HUES64 (cell line): ENCODE data around the gene ZFAND2A. TPM values are rescaled to one million over a fixed set of nuclear protein-coding genes. Genes with fewer than 3 reads are reported as not detected.
A peak's percentile ranks its signal among the peaks of the same experiment; 100 is the strongest.
"Not testable (repeated sequence)": the region's sequence is repeated elsewhere in the genome, so short reads cannot be mapped to it uniquely, and the experiment has no call there.

Experiments used
- H3K27ac ChIP-seq: 2 replicates; pipeline ENCODE4 v1.7.0; 2013; ENCODE audit warnings: low read depth, low read length, inconsistent platforms
- H3K27me3 ChIP-seq: 2 replicates; pipeline ENCODE4 v1.6.1; 2013; ENCODE audit warnings: mild to moderate bottlenecking, low read length; ENCODE audit not compliant: insufficient read depth
- H3K36me3 ChIP-seq: 2 replicates; pipeline ENCODE4 v1.6.1; 2013; ENCODE audit warnings: mild to moderate bottlenecking, low read length; ENCODE audit not compliant: insufficient read depth
- H3K4me1 ChIP-seq: 2 replicates; pipeline ENCODE4 v1.6.1; 2013; ENCODE audit warnings: mild to moderate bottlenecking, low read length, moderate library complexity; ENCODE audit not compliant: insufficient read depth
- H3K4me3 ChIP-seq: 2 replicates; pipeline ENCODE4 v1.5.1; 2013; ENCODE audit warnings: mild to moderate bottlenecking, low read length, moderate library complexity
- H3K9ac ChIP-seq: 2 replicates; pipeline ENCODE4 v1.6.1; 2013; ENCODE audit warnings: mild to moderate bottlenecking, low read depth, low read length
- H3K9me3 ChIP-seq: 2 replicates; pipeline ENCODE4 v1.6.1; 2013; ENCODE audit warnings: low read depth, low read length; ENCODE audit not compliant: insufficient read depth
- WGBS: fragments of 150-250, 120-280 bp; methylation state at CpG from one replicate; pipeline ENCODE4 v1.1.7; 2013; ENCODE audit warnings: missing lambda C conversion rate; 5-methylcytosine and 5-hydroxymethylcytosine counted together
- polyA plus RNA-seq, 2 experiments: library from polyadenylated mRNA; stranded (reverse); fragments of 50-300 nt; gene quantifications; one replicate each; pipeline ENCODE4 v1.2.3, GENCODE V29; 2013

Gene ZFAND2A
- polyA plus RNA-seq (2013, experiment 1 of 2): 20.4 TPM
- polyA plus RNA-seq (2013, experiment 2 of 2): 23.1 TPM

- Histone ChIP-seq H3K4me3 (peak within 1 kb of the TSS; percentile 100), H3K27me3 (no peaks in the 10 kb centered on the region), H3K4me1 (no peaks in the 10 kb centered on the region), H3K9ac (peak within 1 kb of the TSS; percentile 95), H3K9me3 (no peaks in the 10 kb centered on the region), H3K27ac (peak within 1 kb of the TSS; percentile 89), H3K36me3 (peaks cover 34% of the 10 kb centered on the region)
- under 1% methylated on average over 83 of the region's 83 CpGs for WGBS
These were observed at the start of gene ZFAND2A for GRCh38 chr7:1159891-1160669. Gene ZFAND2A, minus strand, starts transcription at chr7:1160196. Its CDS starts 1,984 bp downstream, at chr7:1158212.

- Histone ChIP-seq H3K4me3 (no peak overlapping the region), H3K27me3 (peaks cover 2% of the 10 kb centered on the region; the same call in 1 of the 2 replicates), H3K9me3 (no peaks in the 10 kb centered on the region), H3K36me3 (no peaks in the 10 kb centered on the region), H3K27ac (no peak overlapping the region), H3K9ac (no peak overlapping the region), H3K4me1 (no peaks in the 10 kb centered on the region)
- WGBS: 85% methylated on average over 14 of the region's 14 CpGs
These were observed 49.1 kb upstream of the ZFAND2A start for GRCh38 chr7:1209097-1209496.

GRCh38 chr7:1205742-1206141, 45.7 kb upstream of the ZFAND2A start:
- H3K4me3 ChIP-seq, H3K4me1 ChIP-seq, H3K27ac ChIP-seq, H3K27me3 ChIP-seq, H3K36me3 ChIP-seq, H3K9ac ChIP-seq, H3K9me3 ChIP-seq: not testable (repeated sequence)
- 90% methylated on average over 7 of the region's 7 CpGs for WGBS

- Histone ChIP-seq H3K9ac (no peak overlapping the region), H3K4me3 (no peak overlapping the region), H3K4me1 (no peaks in the 10 kb centered on the region), H3K9me3 (no peaks in the 10 kb centered on the region), H3K36me3 (no peaks in the 10 kb centered on the region), H3K27me3 (no peaks in the 10 kb centered on the region), H3K27ac (no peak overlapping the region)
- WGBS: 70% methylated on average over 18 of the region's 19 CpGs
These were observed 44.6 kb upstream of the ZFAND2A start for GRCh38 chr7:1204460-1205140.

GRCh38 chr7:1202914-1203313, 42.9 kb upstream of the ZFAND2A start:
- H3K9me3 ChIP-seq, H3K4me1 ChIP-seq, H3K27ac ChIP-seq, H3K27me3 ChIP-seq, H3K36me3 ChIP-seq, H3K9ac ChIP-seq, H3K4me3 ChIP-seq: not testable (repeated sequence)
- WGBS: 96% methylated on average over 6 of the region's 6 CpGs

GRCh38 chr7:1201916-1202315, 41.9 kb upstream of the ZFAND2A start:
- Histone ChIP-seq H3K27ac (no peak overlapping the region), H3K9ac (no peak overlapping the region), H3K9me3 (no peaks in the 10 kb centered on the region), H3K27me3 (no peaks in the 10 kb centered on the region), H3K4me3 (no peak overlapping the region), H3K4me1 (no peaks in the 10 kb centered on the region), H3K36me3 (no peaks in the 10 kb centered on the region)
- WGBS: 91% methylated on average over 15 of the region's 15 CpGs

GRCh38 chr7:1200045-1200444, 40.0 kb upstream of the ZFAND2A start:
- WGBS: 92% methylated on average over 19 of the region's 19 CpGs
- no peak overlapping the region for H3K4me3 ChIP-seq
- H3K9ac ChIP-seq: no peak overlapping the region
- H3K36me3 ChIP-seq: no peaks in the 10 kb centered on the region
- no peaks in the 10 kb centered on the region for H3K4me1 ChIP-seq
- H3K9me3 ChIP-seq: no peaks in the 10 kb centered on the region
- peaks cover 4% of the 10 kb centered on the region; the same call in 1 of the 2 replicates for H3K27me3 ChIP-seq
- H3K27ac ChIP-seq: no peak overlapping the region

GRCh38 chr7:1197997-1198625, 38.1 kb upstream of the ZFAND2A start:
- no peaks in the 10 kb centered on the region for H3K4me1 ChIP-seq
- peaks cover 7% of the 10 kb centered on the region for H3K27me3 ChIP-seq
- no peaks in the 10 kb centered on the region for H3K36me3 ChIP-seq
- H3K9me3 ChIP-seq: no peaks in the 10 kb centered on the region
- no peak overlapping the region for H3K4me3 ChIP-seq
- 86% methylated on average over 15 of the region's 15 CpGs for WGBS
- H3K9ac ChIP-seq: no peak overlapping the region
- no peak overlapping the region for H3K27ac ChIP-seq

- Histone ChIP-seq H3K27ac (no peak overlapping the region), H3K4me1 (no peaks in the 10 kb centered on the region), H3K9me3 (no peaks in the 10 kb centered on the region), H3K9ac (no peak overlapping the region), H3K27me3 (peaks cover 7% of the 10 kb centered on the region), H3K36me3 (no peaks in the 10 kb centered on the region), H3K4me3 (no peak overlapping the region)
- WGBS: 92% methylated on average over 6 of the region's 6 CpGs
These were observed 37.0 kb upstream of the ZFAND2A start for GRCh38 chr7:1196950-1197349.

- not testable (repeated sequence) for H3K27me3 ChIP-seq, H3K27ac ChIP-seq, H3K4me1 ChIP-seq, H3K36me3 ChIP-seq, H3K4me3 ChIP-seq, H3K9me3 ChIP-seq, H3K9ac ChIP-seq
- no CpG with 5 or more reads among the region's 4 CpGs for WGBS
These were observed 36.4 kb upstream of the ZFAND2A start for GRCh38 chr7:1196441-1196840.
